Sigmoid colon (tissue), 7 donors: ENCODE measurements around the gene HK2. TPM values are rescaled to one million over a fixed set of nuclear protein-coding genes. Genes with fewer than 3 reads are reported as not detected.
"Not testable (repeated sequence)": the region's sequence is repeated elsewhere in the genome, so short reads cannot be mapped to it uniquely, and the experiment has no call there.

Source experiments
- DNase-seq: peaks from one replicate; pipeline ENCODE4 v3.0.0-alpha.2; 2019
- H3K27ac ChIP-seq, 4 donors: fragments of 200-600 bp; sonication (generic); one replicate each; pipeline ENCODE4 v1.5.1; 2016 to 2019; ENCODE audit warnings: mild to moderate bottlenecking in 1 of 4
- H3K27me3 ChIP-seq, 3 donors: fragments of 200-600 bp; sonication (generic); one replicate each; pipeline ENCODE4 v1.5.1; 2019; ENCODE audit warnings: mild to moderate bottlenecking in 1 of 3
- H3K36me3 ChIP-seq, 4 donors: fragments of 200-600 bp; sonication (generic); one replicate each; pipeline ENCODE4 v1.5.1; 2016 to 2019
- H3K4me1 ChIP-seq, 4 donors: fragments of 200-600 bp; sonication (generic); one replicate each; pipeline ENCODE4 v1.5.1; 2017 to 2019
- H3K4me3 ChIP-seq, 4 donors: fragments of 200-600 bp; sonication (generic); one replicate each; pipeline ENCODE4 v1.5.1; 2017 to 2019; ENCODE audit warnings: mild to moderate bottlenecking in 2 of 4, moderate library complexity in 1 of 4
- H3K9me3 ChIP-seq, 4 donors: fragments of 200-600 bp in 3 of 4; sonication (generic) in 3 of 4; one replicate each; pipeline versions ENCODE4 v1.5.1 to v1.6.1; 2013 to 2019
- EP300 ChIP-seq, 4 donors: sonication (generic); formaldehyde crosslinking; IDR thresholded peaks; one replicate each; pipeline ENCODE4 v1.6.1; 2017; ENCODE audit warnings: antibody characterized with exemption in 4 of 4
- POLR2A ChIP-seq, 2 donors: fragments of 450-650 bp; IDR thresholded peaks; one replicate each; pipeline ENCODE4 v1.6.1; 2016; ENCODE audit warnings: antibody characterized with exemption in 2 of 2, mild to moderate bottlenecking in 2 of 2, moderate library complexity in 2 of 2
- POLR2AphosphoS5 ChIP-seq, 4 donors: sonication (generic); formaldehyde crosslinking; IDR thresholded peaks; one replicate each; pipeline ENCODE4 v1.6.1; 2017; ENCODE audit warnings: antibody characterized with exemption in 4 of 4
- WGBS, 2 donors: extraction: QIAGEN DNeasy Blood & Tissue Kit; methylation state at CpG; one replicate each; pipeline ENCODE4 v1.1.7; 2013; 5-methylcytosine and 5-hydroxymethylcytosine counted together
- intact Hi-C: fragments of 100-400 bp; cut with DNase I; formaldehyde crosslinking; loops from one replicate; pipeline ENCODE4 v1.15.1; 2023
- polyA plus RNA-seq, 3 donors: library from polyadenylated mRNA; stranded (reverse); fragments of 200-250 nt; gene quantifications; one replicate each; pipeline ENCODE4 v1.2.3, GENCODE V29; 2013
- total RNA-seq, 4 donors: library from RNA; depleted of rRNA; stranded (reverse); fragments of >200 nt; gene quantifications; one replicate each; pipeline ENCODE4 v1.1.0, GENCODE V29; 2016
- TF ChIP-seq, protein P1 (sequence below), 4 experiments: fragments of 450-650 bp in 3 of 4; fragments of 200-600 bp in 1 of 4; IDR thresholded peaks; one replicate each; pipeline ENCODE4 v1.5.1; 2016 to 2019; ENCODE audit warnings: antibody characterized with exemption in 4 of 4, mild to moderate bottlenecking in 3 of 4, moderate library complexity in 2 of 4
- donor health status: healthy with polysubstance abuse.
- donor health status: Bipolar disorder and iron deficiency.
- donor health status: healthy.

HK2 gene
- total and polyA plus RNA-seq, 7 donors = 1.3 to 118 (median 1.9) TPM

DNA sequence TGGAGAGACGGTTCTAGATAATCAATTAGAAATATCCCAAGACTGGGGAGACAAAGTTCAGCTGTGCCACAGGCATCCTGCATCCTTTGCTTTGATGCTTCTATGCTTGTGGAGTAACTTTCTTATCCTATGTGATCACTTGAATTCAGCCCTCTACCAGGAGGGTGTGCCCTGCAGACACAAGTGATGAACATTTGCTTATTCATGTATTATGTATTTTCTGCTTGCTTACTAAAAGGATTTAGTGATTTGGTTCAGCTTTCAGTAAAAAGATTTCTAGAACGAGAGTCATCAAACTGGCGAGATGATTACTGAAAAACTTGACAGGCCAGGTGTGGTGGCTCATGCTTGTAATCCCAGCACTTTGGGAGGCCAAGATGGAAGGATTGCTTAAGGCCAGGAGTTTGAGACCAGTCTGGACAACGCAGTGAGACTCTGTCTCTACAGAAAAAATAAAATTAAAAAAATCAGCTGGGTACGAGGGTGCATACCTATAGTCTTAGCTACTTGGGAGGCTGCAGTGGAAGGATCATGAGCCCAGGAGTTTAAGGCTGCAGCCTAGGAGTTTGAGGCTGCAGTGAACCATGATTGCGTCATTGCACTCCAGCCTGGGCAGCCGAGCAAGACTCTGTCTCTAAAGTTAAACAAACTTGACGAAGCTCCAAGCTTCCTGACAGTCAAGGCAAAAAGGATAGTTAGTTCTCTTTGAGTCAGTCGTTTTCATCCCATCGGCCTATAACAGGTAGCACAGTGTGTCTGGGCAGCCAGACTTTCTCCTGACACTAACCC, 13.3 kb downstream of the HK2 start:
- Histone ChIP-seq H3K4me3 (no peak overlapping the region), H3K9me3 (no peaks in the 10 kb centered on the region), H3K36me3 (no peaks in the 10 kb centered on the region), H3K27me3 (no peaks in the 10 kb centered on the region), H3K27ac (no peak overlapping the region), H3K4me1 (peaks cover 0 to 20% (median 12%) of the 10 kb centered on the region in 4 donors)
- no peak for DNase-seq
- no peak for TF ChIP-seq POLR2A (IDR thresholded peaks at IDR 0.05)
- TF ChIP-seq EP300 (IDR thresholded peaks at IDR 0.05) = no peak
- TF ChIP-seq, protein P1, sequence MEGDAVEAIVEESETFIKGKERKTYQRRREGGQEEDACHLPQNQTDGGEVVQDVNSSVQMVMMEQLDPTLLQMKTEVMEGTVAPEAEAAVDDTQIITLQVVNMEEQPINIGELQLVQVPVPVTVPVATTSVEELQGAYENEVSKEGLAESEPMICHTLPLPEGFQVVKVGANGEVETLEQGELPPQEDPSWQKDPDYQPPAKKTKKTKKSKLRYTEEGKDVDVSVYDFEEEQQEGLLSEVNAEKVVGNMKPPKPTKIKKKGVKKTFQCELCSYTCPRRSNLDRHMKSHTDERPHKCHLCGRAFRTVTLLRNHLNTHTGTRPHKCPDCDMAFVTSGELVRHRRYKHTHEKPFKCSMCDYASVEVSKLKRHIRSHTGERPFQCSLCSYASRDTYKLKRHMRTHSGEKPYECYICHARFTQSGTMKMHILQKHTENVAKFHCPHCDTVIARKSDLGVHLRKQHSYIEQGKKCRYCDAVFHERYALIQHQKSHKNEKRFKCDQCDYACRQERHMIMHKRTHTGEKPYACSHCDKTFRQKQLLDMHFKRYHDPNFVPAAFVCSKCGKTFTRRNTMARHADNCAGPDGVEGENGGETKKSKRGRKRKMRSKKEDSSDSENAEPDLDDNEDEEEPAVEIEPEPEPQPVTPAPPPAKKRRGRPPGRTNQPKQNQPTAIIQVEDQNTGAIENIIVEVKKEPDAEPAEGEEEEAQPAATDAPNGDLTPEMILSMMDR (IDR thresholded peaks at IDR 0.05) = no peak
- no peak for TF ChIP-seq POLR2AphosphoS5 (IDR thresholded peaks at IDR 0.05)
- intact Hi-C loops = no loop called here
- WGBS, 2 donors = 82 to 86% methylated on average over 10 of the region's 10 CpGs

DNA sequence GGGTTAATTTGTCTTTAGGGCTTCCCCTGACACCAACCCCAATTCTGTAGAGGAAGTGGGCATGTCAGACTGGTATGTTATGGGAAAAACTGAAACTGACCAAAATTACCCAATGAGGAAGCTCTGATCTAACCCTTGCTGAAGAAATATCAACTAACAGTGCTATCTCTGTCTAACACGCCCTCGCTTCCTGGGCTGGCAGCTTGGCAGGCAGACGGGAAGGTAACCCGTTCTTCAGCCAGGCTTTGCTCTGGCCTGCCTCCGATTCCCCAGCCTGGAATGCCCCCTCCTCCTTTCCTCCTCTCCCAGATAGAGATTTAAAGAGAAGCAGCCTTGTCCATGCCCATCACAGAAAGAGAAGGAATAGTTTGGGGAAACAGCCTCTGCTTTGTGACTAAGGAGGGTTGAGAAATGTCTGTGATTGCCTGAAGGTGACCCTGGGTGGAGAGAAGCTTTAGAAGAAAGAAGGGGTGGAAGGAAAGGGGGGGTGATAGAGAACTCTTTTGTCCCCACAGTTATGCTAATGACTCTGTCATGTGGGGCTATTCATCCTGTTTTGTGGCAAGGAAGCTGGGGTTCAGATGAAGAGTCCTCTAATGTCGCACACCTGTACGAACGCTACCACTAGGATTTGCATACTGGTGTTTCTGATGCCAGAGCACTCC, 15.4 kb downstream of the HK2 start:
- Histone ChIP-seq H3K4me1 (peaks cover 0 to 16% (median 12%) of the 10 kb centered on the region in 4 donors), H3K36me3 (no peaks in the 10 kb centered on the region), H3K4me3 (no peak overlapping the region), H3K9me3 (no peaks in the 10 kb centered on the region), H3K27me3 (no peaks in the 10 kb centered on the region), H3K27ac (peak overlapping the region in 2 of 4 donors; percentile 8 to 18)
- 30 to 34% methylated on average over 8 of the region's 8 CpGs for WGBS, 2 donors
- no peak for DNase-seq
- intact Hi-C loops = no loop called here
- TF ChIP-seq POLR2A (IDR thresholded peaks at IDR 0.05) (no peak), POLR2AphosphoS5 (IDR thresholded peaks at IDR 0.05) (no peak), EP300 (IDR thresholded peaks at IDR 0.05) (no peak)
- TF ChIP-seq, protein P1 (IDR thresholded peaks at IDR 0.05) = no peak

DNA sequence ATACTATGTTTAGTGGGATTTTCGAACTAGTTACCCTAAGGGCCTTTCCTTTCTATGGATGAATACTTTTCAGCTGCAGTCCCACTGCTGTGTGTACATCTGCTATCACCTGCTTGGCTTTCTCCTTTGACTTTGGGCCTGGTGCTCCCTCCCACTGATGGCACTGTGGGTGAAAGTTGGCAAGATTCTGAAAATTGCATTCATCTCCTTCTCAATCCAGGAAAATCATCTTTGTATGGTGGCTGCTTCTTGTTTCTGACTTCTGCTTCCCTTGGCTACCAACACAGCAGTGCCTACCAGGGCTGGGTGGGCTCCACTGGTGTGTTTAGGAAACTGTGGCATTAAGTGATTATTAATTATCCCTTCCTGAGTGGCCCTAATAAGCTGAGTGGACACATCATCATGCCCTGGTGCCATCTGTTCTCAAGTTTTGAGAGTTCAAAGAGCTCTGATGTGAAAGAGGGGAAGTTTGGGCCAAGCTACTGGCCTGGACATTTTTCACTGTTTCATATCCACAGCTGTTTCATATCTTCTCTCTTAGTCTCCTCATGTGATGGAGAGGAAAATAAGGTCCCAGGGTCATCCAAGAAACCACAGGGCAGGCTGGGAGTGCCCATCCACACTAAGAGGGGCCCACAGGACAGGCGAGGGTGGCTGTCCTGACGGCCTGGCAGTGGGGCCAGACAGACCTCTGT, 16.7 kb downstream of the HK2 start:
- intact Hi-C loops = no loop called here
- no peak overlapping the region for H3K27ac ChIP-seq
- peaks cover 0 to 5% (median 4%) of the 10 kb centered on the region in 4 donors for H3K4me1 ChIP-seq

DNA sequence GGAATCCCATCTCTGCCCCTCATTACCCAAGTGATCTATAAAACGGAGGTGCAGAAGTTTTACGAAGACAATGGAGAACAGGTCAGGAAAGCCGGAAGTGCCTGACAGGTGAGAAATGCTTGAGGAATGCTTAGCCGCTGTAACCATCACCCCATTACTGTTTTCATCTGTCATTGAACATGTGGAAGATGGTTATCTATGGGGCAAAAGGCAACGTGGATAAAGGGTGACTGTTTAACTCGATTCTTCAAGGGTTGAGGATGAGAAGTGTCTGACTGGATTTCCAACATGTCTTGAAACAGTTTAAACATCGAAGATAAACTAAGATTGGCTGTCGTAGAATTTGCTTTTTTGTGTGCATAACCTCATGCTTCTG, 17.3 kb downstream of the HK2 start:
- no peak overlapping the region for H3K4me3 ChIP-seq

More for the DNA sequence above, 16.7 kb downstream of the HK2 start:
- TF ChIP-seq POLR2A (IDR thresholded peaks at IDR 0.05) (no peak), POLR2AphosphoS5 (IDR thresholded peaks at IDR 0.05) (no peak), EP300 (IDR thresholded peaks at IDR 0.05) (no peak)
- TF ChIP-seq, protein P1 (IDR thresholded peaks at IDR 0.05) = no peak
- Histone ChIP-seq H3K27me3 (no peaks in the 10 kb centered on the region), H3K4me3 (no peak overlapping the region), H3K36me3 (no peaks in the 10 kb centered on the region), H3K9me3 (no peaks in the 10 kb centered on the region)
- 90 to 97% methylated on average over 3 of the region's 3 CpGs for WGBS, 2 donors
- no peak for DNase-seq

DNA sequence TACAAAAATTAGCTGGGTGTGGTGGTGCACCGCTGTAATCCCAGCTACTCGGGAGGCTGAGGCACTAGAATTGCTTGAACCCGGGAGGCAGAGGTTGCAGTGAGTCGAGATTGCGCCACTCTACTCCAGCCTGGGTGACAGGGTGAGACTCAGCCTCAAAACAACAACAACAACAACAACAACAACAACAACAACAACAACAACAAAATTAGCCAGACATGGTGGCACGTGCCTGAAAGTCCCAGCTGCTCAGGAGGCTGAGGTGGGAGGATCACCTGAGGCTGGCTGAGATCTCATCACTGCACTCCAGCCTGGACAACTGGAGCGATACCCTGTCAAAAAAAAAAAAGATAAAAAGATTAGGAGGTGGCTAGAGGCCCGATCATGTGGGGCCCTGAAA, 19.4 kb downstream of the HK2 start:
- H3K9me3 ChIP-seq, H3K4me1 ChIP-seq, H3K4me3 ChIP-seq, intact Hi-C loops, H3K36me3 ChIP-seq, H3K27ac ChIP-seq, H3K27me3 ChIP-seq, DNase-seq: not testable (repeated sequence)
- WGBS, 2 donors = 93 to 94% methylated on average over 8 of the region's 8 CpGs

More for the DNA sequence above, 17.3 kb downstream of the HK2 start:
- 79 to 88% methylated on average over 8 of the region's 8 CpGs for WGBS, 2 donors
- Histone ChIP-seq H3K27me3 (no peaks in the 10 kb centered on the region), H3K36me3 (no peaks in the 10 kb centered on the region), H3K4me1 (peaks cover 0 to under 1% (median 0%) of the 10 kb centered on the region in 4 donors), H3K27ac (no peak overlapping the region), H3K9me3 (no peaks in the 10 kb centered on the region)
- TF ChIP-seq, protein P1 (IDR thresholded peaks at IDR 0.05) = no peak
- TF ChIP-seq EP300 (IDR thresholded peaks at IDR 0.05) (no peak), POLR2AphosphoS5 (IDR thresholded peaks at IDR 0.05) (no peak), POLR2A (IDR thresholded peaks at IDR 0.05) (no peak)
- DNase-seq = no peak
- intact Hi-C loops = no loop called here
